COLO829 (cell line): ENCODE data around the gene CHL1.
"Not testable (repeated sequence)": the region's sequence is repeated elsewhere in the genome, so short reads cannot be mapped to it uniquely, and the experiment has no call there.

ENCODE experiments used
- DNase-seq: peaks from one replicate; pipeline ENCODE4 v3.0.0; 2012; ENCODE audit warnings: low spot score

Gene CHL1

DNA sequence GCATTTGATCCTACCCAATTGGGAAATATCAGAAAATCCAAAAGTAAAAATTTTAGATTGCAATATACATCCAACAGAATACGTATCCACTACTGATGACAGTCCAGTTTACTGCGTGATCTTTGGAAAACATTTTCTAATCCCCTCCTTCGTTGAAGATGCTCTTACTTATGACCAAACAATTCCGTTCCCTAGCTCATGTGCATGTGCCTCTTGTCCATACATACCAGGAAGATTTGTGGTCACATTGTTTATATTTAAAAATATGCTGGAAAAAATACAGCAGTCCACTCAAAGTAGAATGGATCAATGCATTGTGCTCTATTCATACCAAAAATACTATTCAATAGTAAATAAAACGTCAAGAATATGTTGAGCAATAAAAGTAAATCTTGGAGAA lies 135.3 kb downstream of the CHL1 start:
- DNase-seq = no peak

- no peak for DNase-seq
These were observed 136.1 kb downstream of the CHL1 start for GRCh38 chr3:332701-333100.

DNA sequence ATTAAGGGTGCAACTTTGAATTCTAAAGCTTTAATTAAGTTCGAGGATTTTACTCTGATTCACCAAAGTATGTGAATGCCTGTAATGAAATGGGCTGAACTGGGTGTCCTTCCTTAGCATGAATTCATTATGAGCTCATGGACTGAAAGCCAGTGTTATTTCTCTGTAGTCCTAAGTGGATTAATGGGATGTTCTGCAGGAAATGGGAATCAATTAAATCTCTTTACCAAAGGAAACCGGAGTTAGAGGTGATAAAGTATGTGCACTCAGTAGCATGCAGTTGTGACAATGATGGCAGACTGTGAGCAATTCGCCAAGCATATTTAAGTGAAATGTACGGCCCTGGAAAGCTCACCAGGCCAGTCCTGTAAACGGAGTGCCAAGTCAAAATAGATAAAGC lies 138.7 kb downstream of the CHL1 start:
- no peak for DNase-seq

DNA sequence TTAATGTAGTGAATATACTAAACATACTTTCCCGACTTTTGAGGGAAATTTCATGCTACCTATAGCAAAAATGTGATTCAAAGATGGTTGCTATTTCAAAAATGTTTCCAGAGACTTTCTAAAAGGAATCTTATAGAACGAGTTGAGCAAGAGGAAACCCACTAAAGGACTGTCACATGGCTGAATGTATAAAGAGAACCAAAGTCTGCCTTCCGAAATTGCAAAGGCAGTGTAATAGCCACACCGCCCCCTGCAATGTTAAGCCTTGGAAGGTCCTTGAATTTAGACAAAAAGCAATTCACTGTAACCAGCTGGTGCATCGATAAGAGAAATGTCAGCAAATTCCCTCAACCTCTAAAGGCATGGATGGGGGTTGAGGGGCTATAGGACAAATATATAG lies 142.8 kb downstream of the CHL1 start:
- no peak for DNase-seq

DNA sequence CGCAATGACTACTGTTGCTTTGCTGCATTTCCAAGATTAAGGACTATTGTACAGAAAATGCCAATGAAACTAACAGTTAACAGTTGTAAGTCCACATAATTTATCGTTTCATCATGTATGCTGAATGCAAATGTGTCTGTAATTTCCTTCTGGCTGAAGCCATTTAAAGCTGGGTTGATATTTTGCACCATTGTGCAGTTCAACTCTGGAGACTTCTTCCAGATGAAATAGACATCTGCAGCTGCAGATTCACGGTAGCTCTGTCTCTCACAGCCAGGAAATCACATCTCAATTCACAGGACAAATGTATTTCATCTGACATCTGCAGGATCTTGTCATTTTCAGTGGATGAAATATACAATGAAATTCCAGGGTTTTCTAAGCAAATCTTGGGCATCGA lies 145.4 kb downstream of the CHL1 start:
- no peak for DNase-seq

DNA sequence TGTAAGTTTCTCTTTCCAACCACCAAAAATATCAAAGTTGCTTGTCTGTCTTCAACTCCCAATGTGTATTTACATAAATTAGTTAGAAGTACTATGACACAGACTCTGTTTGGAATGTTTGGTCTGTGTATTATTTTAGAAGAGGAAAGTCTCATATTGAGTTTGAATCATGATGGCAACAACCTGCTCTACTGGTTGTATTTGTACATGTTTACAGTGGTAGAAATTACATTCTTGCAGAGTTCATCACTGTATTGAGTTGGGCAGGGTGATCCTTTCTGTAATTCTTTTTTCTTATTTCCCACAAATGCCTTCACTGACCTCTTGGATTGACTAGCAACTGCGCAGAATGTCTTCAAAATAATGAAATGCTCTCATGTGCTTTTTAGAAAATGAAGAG lies 149.6 kb downstream of the CHL1 start:
- no peak for DNase-seq

DNA sequence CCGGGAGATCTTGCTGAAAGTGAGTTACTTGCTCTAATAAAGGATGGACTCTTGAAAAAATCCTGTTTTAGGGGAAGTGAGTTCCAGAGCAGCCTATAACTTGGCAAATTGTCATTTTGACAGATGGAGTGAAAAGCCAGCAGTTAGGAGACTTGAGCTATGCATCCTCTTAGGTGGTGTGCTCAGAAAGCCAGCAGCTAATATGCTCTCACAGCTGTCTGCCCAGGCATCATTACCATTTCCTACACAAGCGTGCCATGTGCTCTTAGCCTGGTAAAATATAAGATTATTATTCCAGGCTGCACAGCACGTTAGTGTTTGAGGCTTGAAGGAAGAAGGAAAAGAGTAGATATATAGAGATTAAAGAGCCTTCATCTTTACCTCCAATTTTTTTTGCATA lies 151.0 kb downstream of the CHL1 start:
- DNase-seq = no peak

- DNase-seq = no peak
These were observed 154.4 kb downstream of the CHL1 start for GRCh38 chr3:350871-351371.

DNA sequence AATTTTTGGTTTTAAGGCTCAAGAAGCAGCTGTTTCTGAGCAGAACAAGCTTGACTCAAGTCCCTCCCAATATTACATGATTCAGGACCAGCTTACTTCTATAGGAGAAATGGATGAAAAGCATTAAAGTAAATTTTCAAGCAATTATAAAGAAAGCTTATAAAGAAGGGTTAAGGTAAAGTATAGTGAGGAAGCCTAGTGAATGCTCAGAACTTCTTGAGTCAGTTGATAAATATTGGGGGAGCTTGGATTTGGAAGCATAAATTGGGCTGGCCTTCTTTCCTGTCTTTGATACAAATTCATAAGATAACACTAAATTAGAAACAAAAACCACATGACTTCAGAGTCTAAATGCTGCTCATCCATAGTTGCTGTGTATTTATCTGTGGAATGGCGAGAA lies 156.0 kb downstream of the CHL1 start:
- DNase-seq = no peak

- no peak for DNase-seq
These were observed 156.7 kb downstream of the CHL1 start for GRCh38 chr3:353191-353739.

- peak; percentile 40 for DNase-seq
These were observed 157.9 kb downstream of the CHL1 start for GRCh38 chr3:354432-354831.

DNA sequence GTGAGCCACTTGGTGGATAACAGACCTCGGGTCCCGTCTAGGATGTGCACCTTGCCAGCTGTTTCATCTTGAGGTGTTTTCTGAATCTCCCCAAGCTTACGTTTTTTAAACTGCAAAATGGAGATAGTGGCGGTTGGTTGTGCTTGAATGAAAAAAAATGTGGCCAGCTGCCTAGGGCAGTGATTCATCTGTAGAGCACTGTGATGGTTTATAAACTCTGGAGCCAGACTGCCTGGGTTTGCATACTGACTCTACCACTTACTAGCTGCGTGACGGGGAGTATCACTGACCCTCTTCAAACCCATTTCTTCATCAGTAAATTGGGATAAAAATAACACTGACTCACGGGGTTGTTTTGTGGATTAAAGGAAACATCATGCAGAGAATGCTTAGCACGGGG lies 159.1 kb downstream of the CHL1 start:
- no peak for DNase-seq

DNA sequence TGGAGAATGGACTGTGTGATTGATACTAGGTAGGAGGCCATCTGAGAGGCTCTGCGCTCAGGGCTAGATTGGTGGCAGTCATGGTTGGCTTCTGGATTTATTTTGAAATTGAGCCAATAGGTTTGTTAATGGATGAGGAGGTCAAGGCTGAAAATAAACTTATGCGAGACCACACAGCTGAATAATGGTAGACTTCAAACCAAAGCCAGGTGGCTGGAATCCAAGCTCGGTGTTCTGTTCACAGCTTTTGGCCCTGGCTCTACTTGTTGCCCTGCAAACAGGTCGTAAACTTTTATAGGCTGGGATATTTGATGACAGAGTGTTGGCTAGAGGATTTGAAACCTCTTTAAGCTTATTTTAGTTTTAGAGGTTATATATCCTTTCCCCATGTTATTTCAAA lies 160.4 kb downstream of the CHL1 start:
- no peak for DNase-seq

GRCh38 chr3:359672-360071 lies 163.1 kb downstream of the CHL1 start:
- DNase-seq = no peak

DNA sequence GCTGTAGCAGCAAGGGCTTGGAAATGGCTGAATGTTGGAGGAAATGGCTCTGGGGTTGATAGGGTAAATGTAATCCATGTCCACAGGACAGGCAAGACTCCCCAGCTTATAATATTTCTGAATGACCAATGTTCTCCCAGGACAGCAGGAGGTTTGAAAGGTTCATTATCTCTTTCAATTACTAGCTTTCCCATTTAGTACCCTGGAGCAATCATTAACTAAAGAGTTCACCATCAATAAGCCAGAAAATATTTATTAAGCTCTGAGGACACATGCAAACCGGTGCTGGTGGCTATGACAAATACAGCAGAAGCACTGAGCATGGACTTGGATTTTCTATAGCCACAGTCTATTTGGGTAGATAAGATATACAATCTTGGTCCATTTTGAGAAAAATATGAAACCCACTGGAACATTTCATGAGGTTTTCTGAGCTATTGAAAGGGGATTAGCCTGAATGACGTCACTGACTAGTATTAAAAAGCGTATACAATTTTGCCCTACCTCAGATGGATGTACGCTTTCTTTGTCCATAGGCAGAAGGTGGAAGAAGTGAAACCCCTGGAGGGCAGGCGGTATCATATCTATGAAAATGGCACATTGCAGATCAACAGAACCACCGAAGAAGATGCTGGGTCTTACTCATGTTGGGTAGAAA lies 166.2 kb downstream of the CHL1 start:
- no peak for DNase-seq

DNA sequence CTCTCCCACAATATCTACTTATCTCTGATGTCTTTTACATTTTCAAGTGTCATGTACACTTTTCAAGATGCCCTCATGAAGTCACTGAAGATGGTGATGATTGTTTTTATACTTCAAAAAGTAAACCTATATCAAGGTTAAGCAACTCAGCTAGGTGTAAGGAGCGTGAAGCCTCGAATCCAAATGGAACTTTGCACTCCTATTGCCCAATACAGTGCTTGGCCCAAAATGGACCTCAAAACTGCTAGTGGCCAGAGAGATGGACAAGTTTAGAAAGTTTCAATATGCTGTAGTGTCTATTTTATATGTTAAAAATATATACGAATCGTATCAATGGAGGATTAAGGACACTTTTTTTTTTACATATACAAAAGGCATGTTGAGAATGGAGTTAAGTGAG lies 167.7 kb downstream of the CHL1 start:
- DNase-seq = no peak

GRCh38 chr3:365268-365667 lies 168.7 kb downstream of the CHL1 start:
- DNase-seq = no peak

DNA sequence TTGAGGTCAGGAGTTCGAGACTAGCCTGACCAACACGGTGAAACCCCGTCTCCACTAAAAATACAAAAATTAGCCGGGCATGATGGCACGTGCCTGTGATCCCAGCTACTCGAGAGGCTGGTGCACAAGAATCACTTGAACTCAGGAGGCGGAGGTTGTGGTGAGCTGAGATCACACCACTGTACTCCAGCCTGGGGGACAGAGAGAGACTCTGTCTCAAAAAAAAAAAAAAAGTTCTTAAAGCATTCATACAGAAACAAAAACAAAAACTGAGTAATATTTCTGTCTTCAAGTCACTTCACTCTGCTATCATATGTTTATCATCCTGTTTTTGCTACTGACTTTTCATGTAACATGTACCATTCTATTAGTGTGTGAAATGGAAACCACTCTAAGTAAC lies 169.7 kb downstream of the CHL1 start:
- not testable (repeated sequence) for DNase-seq

DNA sequence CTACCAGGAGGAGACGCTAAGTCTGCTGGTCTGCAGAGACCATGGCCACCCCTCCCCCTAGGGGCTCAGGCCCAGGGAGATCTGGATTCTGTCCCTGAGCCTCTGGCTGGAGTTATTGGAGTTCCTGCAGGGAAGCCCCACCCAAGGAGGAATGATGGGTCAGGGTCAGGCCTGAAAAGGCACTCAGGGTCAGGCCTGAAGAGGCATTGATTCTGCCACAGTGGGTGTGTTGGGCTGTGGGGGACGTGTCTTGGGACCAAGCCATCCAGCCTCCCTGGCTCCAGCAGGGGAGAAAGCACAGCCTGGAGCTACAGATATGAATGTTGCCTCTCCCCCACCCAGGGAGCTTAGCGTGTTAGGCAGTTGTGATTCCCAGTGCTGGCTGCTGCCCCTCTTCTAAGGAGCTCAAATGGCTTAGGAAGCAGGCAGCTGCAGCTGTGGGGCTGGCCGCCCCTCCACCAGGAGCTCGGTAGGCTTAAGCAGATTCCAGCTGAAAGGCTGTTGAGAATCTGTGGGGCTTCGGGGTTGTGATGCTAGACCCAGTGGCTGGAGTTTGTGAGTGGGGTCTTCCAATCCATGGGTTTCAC lies 176.7 kb downstream of the CHL1 start:
- no peak for DNase-seq

DNA sequence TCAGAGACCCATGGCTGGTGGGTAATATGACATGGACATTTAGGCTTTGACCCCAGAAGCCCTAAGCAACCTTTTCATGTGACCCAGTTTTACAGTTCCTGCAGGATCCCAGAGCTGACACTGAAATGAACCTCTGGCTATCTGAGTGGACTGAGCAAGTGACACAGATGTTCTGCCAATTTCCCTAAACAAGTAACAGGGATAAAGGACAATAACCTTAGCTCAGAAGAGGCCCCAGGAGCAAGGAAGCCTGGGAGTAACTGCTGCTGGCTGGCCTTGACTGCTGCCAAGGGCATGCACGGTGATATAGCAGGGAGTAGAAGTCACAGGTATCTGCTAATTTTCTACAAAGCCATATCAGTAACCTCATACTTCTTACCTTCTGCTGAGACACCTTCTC lies 177.9 kb downstream of the CHL1 start:
- no peak for DNase-seq

DNA sequence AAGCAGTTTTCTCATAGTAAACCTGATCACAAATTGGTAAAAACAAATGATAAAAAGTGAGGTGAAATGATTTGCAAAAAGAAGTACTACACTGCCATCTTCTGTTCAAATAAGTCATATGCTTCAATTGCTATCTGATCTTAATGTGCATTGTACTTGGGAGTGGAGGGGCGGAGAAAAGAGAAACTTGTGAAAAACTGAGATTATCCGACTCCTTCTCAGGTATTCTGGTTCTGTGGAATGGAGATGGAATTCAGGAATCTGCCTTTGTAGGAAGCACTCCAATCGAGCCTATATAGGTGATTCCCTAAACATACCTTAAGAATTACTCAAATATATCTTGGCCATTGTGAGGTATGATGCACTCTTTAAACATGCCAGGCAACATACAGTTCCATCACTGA lies 180.6 kb downstream of the CHL1 start:
- peak; percentile 15 for DNase-seq

GRCh38 chr3:380801-381200 lies 184.2 kb downstream of the CHL1 start:
- no peak for DNase-seq

DNA sequence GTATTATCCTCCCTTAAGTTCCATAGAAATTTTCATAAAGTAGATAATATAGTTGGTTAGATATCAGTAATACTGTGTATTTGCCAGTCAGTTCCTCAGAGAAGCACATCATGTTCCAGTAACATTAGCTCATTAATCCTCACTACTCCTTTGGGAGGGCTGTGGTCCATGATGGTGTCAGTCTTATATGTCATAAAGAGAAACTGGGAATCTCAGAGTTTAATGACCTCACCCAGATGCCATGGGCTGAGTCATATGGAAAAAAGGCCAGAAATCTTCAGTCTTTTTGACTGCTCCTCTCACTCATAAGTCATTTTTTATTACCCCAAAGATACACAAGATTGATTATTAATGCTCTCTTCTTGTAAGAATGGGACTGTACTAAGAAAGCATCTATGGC lies 188.6 kb downstream of the CHL1 start:
- DNase-seq = no peak

- DNase-seq = no peak
These were observed 198.2 kb downstream of the CHL1 start for GRCh38 chr3:394775-395174.
